ENCODE measurements around the gene DDHD1.

DNA sequence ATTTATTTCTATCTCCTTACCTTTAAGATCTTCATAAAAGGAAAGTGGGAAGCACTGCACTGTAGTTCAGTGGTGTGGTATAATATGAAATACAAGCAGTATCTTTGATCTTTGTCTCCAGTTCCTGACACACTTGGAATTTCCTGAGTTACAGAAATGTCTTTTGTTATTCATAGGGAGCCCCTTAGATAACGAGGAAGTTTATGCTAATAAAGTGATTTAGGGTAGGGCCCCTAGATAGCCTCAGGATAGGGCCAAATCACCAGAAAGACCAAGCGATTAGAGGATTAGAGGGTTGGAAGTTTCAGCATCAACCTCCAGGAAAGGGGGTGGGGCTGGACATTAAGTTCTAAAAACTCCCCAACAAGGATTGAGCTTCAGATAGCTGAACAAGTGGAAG, 29.9 kb upstream of the DDHD1 start:
- TF ChIP-seq POLR2A (IDR thresholded peaks at IDR 0.05): no peak
- TF ChIP-seq, protein P1, sequence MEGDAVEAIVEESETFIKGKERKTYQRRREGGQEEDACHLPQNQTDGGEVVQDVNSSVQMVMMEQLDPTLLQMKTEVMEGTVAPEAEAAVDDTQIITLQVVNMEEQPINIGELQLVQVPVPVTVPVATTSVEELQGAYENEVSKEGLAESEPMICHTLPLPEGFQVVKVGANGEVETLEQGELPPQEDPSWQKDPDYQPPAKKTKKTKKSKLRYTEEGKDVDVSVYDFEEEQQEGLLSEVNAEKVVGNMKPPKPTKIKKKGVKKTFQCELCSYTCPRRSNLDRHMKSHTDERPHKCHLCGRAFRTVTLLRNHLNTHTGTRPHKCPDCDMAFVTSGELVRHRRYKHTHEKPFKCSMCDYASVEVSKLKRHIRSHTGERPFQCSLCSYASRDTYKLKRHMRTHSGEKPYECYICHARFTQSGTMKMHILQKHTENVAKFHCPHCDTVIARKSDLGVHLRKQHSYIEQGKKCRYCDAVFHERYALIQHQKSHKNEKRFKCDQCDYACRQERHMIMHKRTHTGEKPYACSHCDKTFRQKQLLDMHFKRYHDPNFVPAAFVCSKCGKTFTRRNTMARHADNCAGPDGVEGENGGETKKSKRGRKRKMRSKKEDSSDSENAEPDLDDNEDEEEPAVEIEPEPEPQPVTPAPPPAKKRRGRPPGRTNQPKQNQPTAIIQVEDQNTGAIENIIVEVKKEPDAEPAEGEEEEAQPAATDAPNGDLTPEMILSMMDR (IDR thresholded peaks at IDR 0.05 in 8 of 11, conservative IDR thresholded peaks at IDR 0.05 in 3 of 11): no peak
